ENCODE results near the gene ZKSCAN1.
"Not testable (repeated sequence)": the region's sequence is repeated elsewhere in the genome, so short reads cannot be mapped to it uniquely, and the experiment has no call there.

Gene ZKSCAN1

DNA sequence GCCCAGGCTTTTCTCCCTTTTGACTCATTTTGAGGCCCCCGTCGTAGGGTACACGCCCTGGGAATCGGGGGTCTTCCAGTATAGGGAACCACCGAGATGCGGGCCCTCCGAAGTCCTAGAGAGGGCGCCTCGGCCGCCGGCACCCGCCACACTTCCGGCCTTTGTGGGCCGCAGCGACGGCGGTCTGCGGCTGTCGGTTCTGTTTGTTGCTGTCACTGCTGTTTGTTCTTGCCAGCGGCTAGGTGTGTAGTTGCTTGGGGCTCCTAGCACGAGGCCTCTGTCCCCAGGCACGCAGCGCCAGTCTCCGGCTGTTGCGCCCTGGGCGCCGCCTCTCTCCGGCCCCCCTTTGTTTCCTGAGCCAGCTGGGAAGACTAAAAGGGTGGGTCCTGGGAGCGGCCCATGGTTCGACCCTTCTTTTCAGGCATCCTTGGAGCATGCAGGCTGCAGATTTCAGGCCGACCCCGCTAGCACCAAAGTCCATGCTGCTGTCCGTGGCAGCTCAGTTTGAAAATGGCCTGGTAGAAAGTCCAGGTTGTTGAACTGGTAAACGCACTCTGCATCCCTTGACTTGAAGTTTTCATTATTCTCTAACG is 17.8 kb upstream of the ZKSCAN1 start:
- DNase-seq (ENCODE audit: low read depth), result no peak
- TF ChIP-seq POLR2A (IDR thresholded peaks at IDR 0.05; ENCODE audit: extremely low read depth, insufficient read length), result no peak
- no peak for TF ChIP-seq MAX (IDR thresholded peaks at IDR 0.05; ENCODE audit: low read depth, low read length)
- no peak for TF ChIP-seq MYC (IDR thresholded peaks at IDR 0.05; ENCODE audit: low read depth, low read length)
- TF ChIP-seq CTCF (IDR thresholded peaks at IDR 0.05; ENCODE audit: low read depth, low read length), result no peak
- H3K4me3 ChIP-seq (ENCODE audit: low read depth, low read length), result no peak overlapping the region

DNA sequence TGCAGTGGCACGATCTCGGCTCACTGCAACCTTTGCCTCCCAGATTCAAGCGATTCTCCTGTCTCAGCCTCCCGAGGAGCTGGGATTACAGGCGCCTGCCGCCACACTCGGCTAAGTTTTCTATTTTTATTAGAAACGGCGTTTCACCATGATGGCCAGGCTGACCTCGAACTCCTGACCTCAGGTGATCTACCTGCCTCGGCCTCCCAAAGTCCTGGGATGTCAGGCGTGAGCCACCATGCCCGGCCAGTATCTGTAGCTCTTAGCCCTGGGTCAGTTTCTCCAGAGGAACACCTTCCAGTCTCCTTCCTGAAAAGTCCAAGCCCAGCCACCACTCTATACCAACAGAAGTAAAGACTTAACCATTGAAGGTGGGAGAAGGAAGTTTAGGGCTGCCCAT is 15.2 kb upstream of the ZKSCAN1 start:
- no peak overlapping the region for H3K4me3 ChIP-seq (ENCODE audit: low read depth, low read length)
- TF ChIP-seq POLR2A (IDR thresholded peaks at IDR 0.05; ENCODE audit: extremely low read depth, insufficient read length), result no peak
- no peak for TF ChIP-seq CTCF (IDR thresholded peaks at IDR 0.05; ENCODE audit: low read depth, low read length)
- TF ChIP-seq MYC (IDR thresholded peaks at IDR 0.05; ENCODE audit: low read depth, low read length), result no peak
- no peak for TF ChIP-seq MAX (IDR thresholded peaks at IDR 0.05; ENCODE audit: low read depth, low read length)
- no peak for DNase-seq (ENCODE audit: low read depth)

DNA sequence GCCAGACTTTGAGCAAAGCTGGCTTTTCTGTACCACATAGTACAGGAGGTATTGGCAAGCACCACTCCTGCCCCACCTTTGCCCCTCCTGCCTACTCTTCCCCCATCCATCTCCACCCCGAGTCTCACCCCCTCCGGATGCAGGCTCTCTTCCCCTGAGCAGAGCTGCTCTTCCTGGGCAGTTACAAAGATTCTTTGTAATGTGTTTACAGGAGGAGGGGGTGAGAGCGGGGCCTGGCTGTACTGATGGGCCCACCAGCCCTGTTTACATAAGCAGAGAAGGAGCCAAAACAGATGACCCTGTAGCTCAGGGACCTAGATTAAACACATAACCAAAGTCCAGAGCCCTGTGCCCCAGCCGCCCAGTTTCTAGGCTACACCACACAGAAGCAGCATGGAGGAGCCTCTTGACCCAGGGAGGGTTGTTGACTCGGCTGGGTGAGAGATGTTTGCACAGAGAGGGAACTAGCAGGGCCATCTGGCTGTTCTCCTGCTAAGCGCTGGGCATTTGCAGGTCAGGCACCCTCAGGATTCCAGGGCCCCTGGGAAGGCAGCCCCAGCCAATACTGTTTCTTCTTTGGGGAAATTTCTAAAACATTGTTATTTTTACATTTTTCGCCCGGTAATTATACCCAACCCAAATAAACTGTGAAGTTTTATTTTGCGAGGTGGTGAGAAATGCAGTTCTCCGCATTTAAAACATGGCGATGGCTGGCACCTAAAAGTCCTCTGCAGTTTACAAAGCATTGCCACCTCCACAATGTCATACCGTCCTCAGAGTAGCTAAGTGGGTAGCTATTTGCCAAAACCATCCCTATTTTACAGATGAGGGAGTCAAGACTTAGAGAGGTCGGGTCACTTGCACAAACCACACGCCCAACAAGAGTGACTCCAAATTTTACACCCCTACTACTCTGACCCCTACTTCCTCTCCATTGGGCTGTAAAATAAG is 11.4 kb upstream of the ZKSCAN1 start:
- TF ChIP-seq MAX (IDR thresholded peaks at IDR 0.05; ENCODE audit: low read depth, low read length) (no peak), CTCF (IDR thresholded peaks at IDR 0.05; ENCODE audit: low read depth, low read length) (no peak), POLR2A (IDR thresholded peaks at IDR 0.05; ENCODE audit: extremely low read depth, insufficient read length) (no peak)
- DNase-seq (ENCODE audit: low read depth), result no peak
- no peak overlapping the region for H3K4me3 ChIP-seq (ENCODE audit: low read depth, low read length)

GRCh38 chr7:100007887-100008286 is 7.5 kb upstream of the ZKSCAN1 start:
- DNase-seq (ENCODE audit: low read depth), result no peak
- H3K4me3 ChIP-seq (ENCODE audit: low read depth, low read length), result no peak overlapping the region
- no peak for TF ChIP-seq CTCF (IDR thresholded peaks at IDR 0.05; ENCODE audit: low read depth, low read length)
- TF ChIP-seq POLR2A (IDR thresholded peaks at IDR 0.05; ENCODE audit: extremely low read depth, insufficient read length), result no peak
- no peak for TF ChIP-seq MAX (IDR thresholded peaks at IDR 0.05; ENCODE audit: low read depth, low read length)
- TF ChIP-seq MYC (IDR thresholded peaks at IDR 0.05; ENCODE audit: low read depth, low read length), result no peak

GRCh38 chr7:100008525-100008924 is 6.9 kb upstream of the ZKSCAN1 start:
- TF ChIP-seq MAX (IDR thresholded peaks at IDR 0.05; ENCODE audit: low read depth, low read length), result no peak
- TF ChIP-seq CTCF (IDR thresholded peaks at IDR 0.05; ENCODE audit: low read depth, low read length), result no peak
- no peak for TF ChIP-seq MYC (IDR thresholded peaks at IDR 0.05; ENCODE audit: low read depth, low read length)
- TF ChIP-seq POLR2A (IDR thresholded peaks at IDR 0.05; ENCODE audit: extremely low read depth, insufficient read length), result no peak
- no peak overlapping the region for H3K4me3 ChIP-seq (ENCODE audit: low read depth, low read length)
- DNase-seq (ENCODE audit: low read depth), result no peak

- not testable (repeated sequence) for H3K4me3 ChIP-seq (ENCODE audit: low read depth, low read length); DNase-seq (ENCODE audit: low read depth)
Observed at GRCh38 chr7:100009952-100010351, 5.4 kb upstream of the ZKSCAN1 start.

Measured in NB4 (cell line).